K562 (cell line): Measurements from ENCODE around the gene AMPD1. TPM values are rescaled to one million over a fixed set of nuclear protein-coding genes. Genes with fewer than 3 reads are reported as not detected.

ENCODE experiments used
- ATAC-seq: fragments of 200-7000 bp; cut with Tn5 transposase; 3 replicates; pipeline ENCODE4 v1.9.1; 2020; ENCODE audit warnings: moderate library complexity
- BruUV-seq: library from RNA; stranded (reverse); fragments of 400-500 nt; replicated peaks from 2 replicates; lab custom pipeline; 2021; lab: Mats Ljungman, UMichigan
- CTCF ChIA-PET: fragments of 300-600 bp; formaldehyde crosslinking; extraction: SDS; loops from one replicate; lab custom pipeline; 2021; ENCODE audit warnings: low intra/inter-chr PET ratio; lab: Yijun Ruan, JAX
- POLR2A ChIA-PET: fragments of 300-600, 350-650 bp; sonication (Branson Sonifier 250); formaldehyde crosslinking; extraction: SDS; loops from one replicate; lab custom pipeline; 2021; ENCODE audit warnings: antibody characterized with exemption, inconsistent platforms; lab: Yijun Ruan, JAX
- DNase-seq, 4 experiments: peaks; one replicate each; pipeline versions ENCODE4 v3.0.0 to v3.0.0-alpha.2; 2011 to 2018; ENCODE audit warnings: low spot score in 3 of 4, mixed read lengths in 3 of 4; ENCODE audit errors: extremely low read depth in 1 of 4
- FAIRE-seq: peaks from 2 replicates; lab custom pipeline; 2011; peaks lifted over from hg19 to GRCh38; lab: Jason Lieb, UNC
- H2AFZ ChIP-seq: 2 replicates; pipeline ENCODE4 v1.6.0; 2011; ENCODE audit warnings: low read depth, low read length, control low read depth, inconsistent platforms
- H3K27ac ChIP-seq: fragments of 200-600 bp; 3 replicates; pipeline ENCODE4 v1.8.0; 2011; ENCODE audit warnings: low read depth, mild to moderate bottlenecking, control low read depth, inconsistent platforms, low read length, moderate library complexity, mixed read lengths; ENCODE audit errors: extremely low read depth
- H3K27me3 ChIP-seq, 2 experiments: fragments of 300-600 bp in 1 of 2; 2 replicates in 1 of 2; 3 replicates in 1 of 2; pipeline versions ENCODE4 v1.6.0 to v1.8.0; 2011; ENCODE audit warnings: inconsistent platforms in 2 of 2, low read length in 2 of 2, mild to moderate bottlenecking in 1 of 2, mixed read lengths in 1 of 2, moderate library complexity in 1 of 2; ENCODE audit not compliant: control insufficient read depth in 2 of 2, insufficient read depth in 2 of 2
- H3K36me3 ChIP-seq: fragments of 300-600 bp; 3 replicates; pipeline ENCODE4 v1.8.0; 2011; ENCODE audit warnings: mild to moderate bottlenecking, low read length, inconsistent platforms; ENCODE audit not compliant: control insufficient read depth, insufficient read depth
- H3K4me1 ChIP-seq, 2 experiments: fragments of 200-600 bp in 1 of 2; replicated peaks in 1 of 2; 2 replicates in 1 of 2; 3 replicates in 1 of 2; pipeline versions ENCODE4 v1.5.1 to v1.8.0; 2011; ENCODE audit warnings: inconsistent platforms in 2 of 2, low read length in 2 of 2, mild to moderate bottlenecking in 1 of 2, mixed read lengths in 1 of 2, moderate library complexity in 1 of 2; ENCODE audit not compliant: control insufficient read depth in 2 of 2, insufficient read depth in 2 of 2
- H3K4me2 ChIP-seq: 2 replicates; pipeline ENCODE4 v1.6.1; 2011; ENCODE audit warnings: low read length, control low read depth, inconsistent platforms, mixed read lengths; ENCODE audit not compliant: insufficient read depth
- H3K4me3 ChIP-seq: fragments of 200-600 bp; sonication (generic), shearing (Covaris generic); 2 replicates; pipeline ENCODE4 v1.5.1; 2016; ENCODE audit warnings: control low read depth, inconsistent platforms
- H3K79me2 ChIP-seq: fragments of 200-600 bp; 3 replicates; pipeline ENCODE4 v1.8.0; 2011; ENCODE audit warnings: low read length, inconsistent platforms; ENCODE audit not compliant: control insufficient read depth, insufficient read depth
- H3K9ac ChIP-seq, 2 experiments: 2 replicates each; pipeline versions ENCODE4 v1.6.0 to v1.6.1; 2011; ENCODE audit warnings: low read depth in 2 of 2, low read length in 2 of 2, control low read depth in 1 of 2, inconsistent platforms in 1 of 2, mild to moderate bottlenecking in 1 of 2, mixed read lengths in 1 of 2; ENCODE audit not compliant: insufficient read depth in 1 of 2
- H3K9me1 ChIP-seq: one replicate; pipeline ENCODE4 v1.6.0; 2011; ENCODE audit warnings: inconsistent platforms, mild to moderate bottlenecking, low read length, moderate library complexity; ENCODE audit not compliant: control insufficient read depth, insufficient read depth
- H3K9me3 ChIP-seq: replicated peaks from 2 replicates; pipeline ENCODE4 v1.5.1; 2011; ENCODE audit warnings: low read depth, low read length, inconsistent platforms; ENCODE audit not compliant: control insufficient read depth, insufficient read depth
- H4K20me1 ChIP-seq: replicated peaks from 2 replicates; pipeline ENCODE4 v1.6.1; 2011; ENCODE audit warnings: low read length, inconsistent platforms, mixed read lengths; ENCODE audit not compliant: control insufficient read depth, insufficient read depth
- BCL6 ChIP-seq: fragments of 250-450 bp; sonication (Bioruptor Pico); IDR thresholded peaks from 2 replicates; pipeline ENCODE4 v1.4.0; 2020
- E2F3 ChIP-seq: fragments of 250-450 bp; sonication (Bioruptor Pico); IDR thresholded peaks from 2 replicates; pipeline ENCODE4 v1.4.0; 2020; ENCODE audit warnings: mild to moderate bottlenecking
- HMGXB4 ChIP-seq: sonication (generic); formaldehyde crosslinking; IDR thresholded peaks from 2 replicates; pipeline ENCODE4 v1.8.1; 2023; ENCODE audit warnings: mild to moderate bottlenecking, missing genetic modification reagents
- MBD2 ChIP-seq: sonication (generic); IDR thresholded peaks from 2 replicates; pipeline ENCODE4 v1.6.1; 2016; ENCODE audit warnings: low read depth, borderline replicate concordance
- PURB ChIP-seq: sonication (generic); formaldehyde crosslinking; IDR thresholded peaks from 2 replicates; pipeline ENCODE4 v1.9.0; 2021; ENCODE audit warnings: low read depth, mild to moderate bottlenecking, missing genetic modification reagents
- SREBF2 ChIP-seq: sonication (generic); formaldehyde crosslinking; IDR thresholded peaks from 2 replicates; pipeline ENCODE4 v1.4.0; 2020; ENCODE audit warnings: mild to moderate bottlenecking, missing genetic modification reagents
- TSC22D4 ChIP-seq: fragments of 450-650 bp; IDR thresholded peaks from 2 replicates; pipeline ENCODE4 v1.6.1; 2016; ENCODE audit warnings: missing genetic modification characterization, missing biosample characterization, control low read depth
- XRCC3 ChIP-seq: fragments of 450-650 bp; IDR thresholded peaks from 2 replicates; pipeline ENCODE4 v1.6.1; 2017; ENCODE audit warnings: mild to moderate bottlenecking, moderate library complexity
- ZC3H8 ChIP-seq: fragments of 450-650 bp; IDR thresholded peaks from 2 replicates; pipeline ENCODE4 v1.6.1; 2017
- ZKSCAN8 ChIP-seq: fragments of 200-800 bp; sonication (Bioruptor generic); IDR thresholded peaks from 2 replicates; pipeline ENCODE4 v1.6.1; 2016; ENCODE audit warnings: missing genetic modification characterization, missing compliant biosample characterization
- ZNF143 ChIP-seq: sonication (generic); formaldehyde crosslinking; IDR thresholded peaks from 2 replicates; pipeline ENCODE4 v1.9.0; 2022; ENCODE audit warnings: mild to moderate bottlenecking, missing genetic modification reagents
- WGBS: fragments of 100-300 bp; shearing (Covaris generic); methylation state at CpG from one replicate; pipeline ENCODE4 v1.1.6; 2016; ENCODE audit warnings: low coverage, mixed read lengths; ENCODE audit not compliant: insufficient coverage; ENCODE audit errors: missing lambda C conversion rate; 5-methylcytosine and 5-hydroxymethylcytosine counted together
- in situ Hi-C: fragments of 300-500 bp; cut with MboI; formaldehyde crosslinking; loops from 4 replicates; pipeline ENCODE4 v1.15.0; 2018; ENCODE audit warnings: inconsistent platforms, mixed read lengths
- intact Hi-C: fragments of 100-400 bp; cut with micrococcal nuclease; formaldehyde crosslinking; loops from 2 replicates; pipeline ENCODE4 v1.14.2; 2022
- polyA plus RNA-seq, 8 experiments: library from polyadenylated mRNA; depleted of rRNA in 4 of 8; stranded (reverse) in 5 of 8; unstranded in 3 of 8; fragments of >200 nt; fragmentation: Nextera tagmentation in 2 of 8; fragmentation: Illumina TruSeq in 1 of 8; extraction: Ambion mirVana in 2 of 8; extraction: Trizol in 1 of 8; gene quantifications; 2 replicates each; pipeline versions ENCODE4 v1.2.1 to v1.2.3, GENCODE V29; 2011 to 2014; ENCODE audit warnings: inconsistent platforms in 1 of 8, missing spikeins in 1 of 8
- total RNA-seq, 7 experiments: library from RNA; depleted of rRNA in 6 of 7; stranded (reverse); fragments of >200 nt in 6 of 7; fragmentation: Illumina TruSeq in 2 of 7; extraction: Trizol in 2 of 7; gene quantifications; 2 replicates each; pipeline versions ENCODE4 v1.2.1 to v1.2.3, GENCODE V29; 2011 to 2021; ENCODE audit warnings: low replicate concordance in 1 of 7

The AMPD1 gene
- total and polyA plus RNA-seq, 9 of the 15 experiments (the other 6 are each of a cell fraction or from before 2014, with no cell fraction given), result 0.04 to 0.17 TPM; not detected in 7

GRCh38 chr1:114737314-114737849 lies 42.0 kb upstream of the AMPD1 start:
- H4K20me1 ChIP-seq, result no peaks in the 10 kb centered on the region

More at GRCh38 chr1:114737314-114737849, 42.0 kb upstream of the AMPD1 start:
- Histone ChIP-seq H3K9me3 (no peaks in the 10 kb centered on the region), H3K79me2 (peaks cover 55% of the 10 kb centered on the region), H3K27ac (no peak overlapping the region), H3K9ac (no peak overlapping the region), H3K36me3 (peaks cover 98% of the 10 kb centered on the region), H3K27me3 (no peaks in the 10 kb centered on the region), H3K4me1 (no peaks in the 10 kb centered on the region), H3K4me2 (no peak overlapping the region)
- intact Hi-C loops, result no loop called here
- in situ Hi-C loops, result no loop called here
- CTCF ChIA-PET, result no interaction called here
- POLR2A ChIA-PET, result interaction anchor here (0.6 to 1.8 kb wide), 7 partner anchors 9 to 386 kb away, joined by 3 to 6 read pairs (median 4); no protein-coding TSS in a partner anchor
- no TSS peak for BruUV-seq
- whole genome bisulfite sequencing, result 98% methylated on average over 6 of the region's 6 CpGs
- FAIRE-seq (no peak), DNase-seq (no peak)
- no peak for TF ChIP-seq PURB (CRISPR knock-in tag)
- no peak for TF ChIP-seq ZC3H8
- no peak for TF ChIP-seq BCL6 (CRISPR knock-in tag)
- TF ChIP-seq TSC22D4, result no peak
- no peak for TF ChIP-seq MBD2
- TF ChIP-seq HMGXB4 (CRISPR knock-in tag), result no peak
- TF ChIP-seq ZNF143, result no peak
- TF ChIP-seq E2F3 (CRISPR knock-in tag), result no peak
- no peak for TF ChIP-seq XRCC3
- no peak for TF ChIP-seq ZKSCAN8 (CRISPR knock-in tag)
- TF ChIP-seq SREBF2 (CRISPR knock-in tag), result no peak
- TF ChIP-seq, all 486 proteins: peak for 0
- H3K4me3 ChIP-seq, result no peak overlapping the region
- no peak for ATAC-seq
- H3K9me1 ChIP-seq, result no peaks in the 10 kb centered on the region
- no peak overlapping the region for H2AFZ ChIP-seq
